CD4-positive, alpha-beta memory T cell (primary cell): ENCODE measurements around the gene RAB26. TPM values are rescaled to one million over a fixed set of nuclear protein-coding genes. Genes with fewer than 3 reads are reported as not detected.
"Not testable (repeated sequence)": the region's sequence is repeated elsewhere in the genome, so short reads cannot be mapped to it uniquely, and the experiment has no call there.

Source experiments
- CTCF ChIA-PET: fragments of 350-600 bp; sonication (Branson Sonifier 250); formaldehyde crosslinking; loops from one replicate; lab custom pipeline; 2021; ENCODE audit warnings: inconsistent platforms; ENCODE audit not compliant: partially characterized antibody; lab: Charles Lee
- POLR2A ChIA-PET: fragments of 350-600 bp; sonication (Branson Sonifier 250); formaldehyde crosslinking; loops from one replicate; lab custom pipeline; 2021; ENCODE audit not compliant: partially characterized antibody; lab: Charles Lee
- DNase-seq, 5 donors: peaks; one replicate each; pipeline versions ENCODE4 v3.0.0 to v3.0.0-alpha.2; 2020 to 2022; ENCODE audit warnings: mixed read lengths in 1 of 5
- H3K27ac ChIP-seq: one replicate; pipeline ENCODE4 v1.7.0; 2013; ENCODE audit warnings: low read depth, low read length
- H3K27me3 ChIP-seq: 2 replicates; pipeline ENCODE4 v1.7.0; 2013; ENCODE audit warnings: mild to moderate bottlenecking, low read length, moderate library complexity; ENCODE audit not compliant: insufficient read depth
- H3K36me3 ChIP-seq: 2 replicates; pipeline ENCODE4 v1.7.0; 2013; ENCODE audit warnings: mild to moderate bottlenecking, low read length, moderate library complexity; ENCODE audit not compliant: insufficient read depth
- H3K4me1 ChIP-seq: 2 replicates; pipeline ENCODE4 v1.7.0; 2013; ENCODE audit warnings: mild to moderate bottlenecking, low read length, moderate library complexity; ENCODE audit not compliant: insufficient read depth
- H3K4me3 ChIP-seq, 2 donors: one replicate each; pipeline ENCODE4 v1.7.0; 2013; ENCODE audit warnings: low read length in 2 of 2, mild to moderate bottlenecking in 1 of 2
- H3K9me3 ChIP-seq, 2 donors: one replicate each; pipeline ENCODE4 v1.7.0; 2013; ENCODE audit warnings: low read length in 2 of 2, control low read depth in 1 of 2; ENCODE audit not compliant: control insufficient read depth in 1 of 2
- H3K27ac Mint-ChIP-seq, 7 donors: one replicate each; pipeline ENCODE4 v1.8.0; 2020 to 2021; ENCODE audit warnings: mixed read lengths in 7 of 7, mild to moderate bottlenecking in 6 of 7, inconsistent platforms in 3 of 7, moderate library complexity in 3 of 7
- H3K27me3 Mint-ChIP-seq, 2 donors: one replicate each; pipeline ENCODE4 v1.8.0; 2020 to 2021; ENCODE audit warnings: mixed read lengths in 2 of 2
- H3K36me3 Mint-ChIP-seq, 2 donors: one replicate each; pipeline ENCODE4 v1.8.0; 2020 to 2021; ENCODE audit warnings: mixed read lengths in 2 of 2, inconsistent platforms in 1 of 2, mild to moderate bottlenecking in 1 of 2
- H3K4me1 Mint-ChIP-seq, 4 donors: one replicate each; pipeline ENCODE4 v1.8.0; 2020 to 2021; ENCODE audit warnings: mixed read lengths in 4 of 4, mild to moderate bottlenecking in 1 of 4
- H3K4me3 Mint-ChIP-seq, 8 donors: one replicate each; pipeline ENCODE4 v1.8.0; 2020 to 2021; ENCODE audit warnings: mixed read lengths in 8 of 8, mild to moderate bottlenecking in 7 of 8, moderate library complexity in 6 of 8, inconsistent platforms in 3 of 8
- H3K9me3 Mint-ChIP-seq, 8 donors: one replicate each; pipeline ENCODE4 v1.8.0; 2020 to 2021; ENCODE audit warnings: mixed read lengths in 8 of 8, mild to moderate bottlenecking in 5 of 8, inconsistent platforms in 3 of 8, moderate library complexity in 1 of 8
- intact Hi-C: fragments of 100-400 bp; cut with micrococcal nuclease; formaldehyde crosslinking; loops from one replicate; pipeline ENCODE4 v1.15.1; 2023
- polyA plus RNA-seq, 2 donors: library from polyadenylated mRNA; unstranded; fragments of 300-500 nt; fragmentation: Illumina TruSeq; gene quantifications; one replicate each; pipeline ENCODE4 v1.2.3, GENCODE V29; 2021
- total RNA-seq, 2 experiments: library from RNA; stranded (reverse); gene quantifications; one replicate each; pipeline ENCODE4 v1.2.3, GENCODE V29; 2021

Gene RAB26
- total RNA-seq (under 1 TPM in 1 of 2 experiments, not detected in 1; 0.44 TPM), polyA plus RNA-seq (under 1 TPM; 0.52 to 0.77 TPM)

DNA sequence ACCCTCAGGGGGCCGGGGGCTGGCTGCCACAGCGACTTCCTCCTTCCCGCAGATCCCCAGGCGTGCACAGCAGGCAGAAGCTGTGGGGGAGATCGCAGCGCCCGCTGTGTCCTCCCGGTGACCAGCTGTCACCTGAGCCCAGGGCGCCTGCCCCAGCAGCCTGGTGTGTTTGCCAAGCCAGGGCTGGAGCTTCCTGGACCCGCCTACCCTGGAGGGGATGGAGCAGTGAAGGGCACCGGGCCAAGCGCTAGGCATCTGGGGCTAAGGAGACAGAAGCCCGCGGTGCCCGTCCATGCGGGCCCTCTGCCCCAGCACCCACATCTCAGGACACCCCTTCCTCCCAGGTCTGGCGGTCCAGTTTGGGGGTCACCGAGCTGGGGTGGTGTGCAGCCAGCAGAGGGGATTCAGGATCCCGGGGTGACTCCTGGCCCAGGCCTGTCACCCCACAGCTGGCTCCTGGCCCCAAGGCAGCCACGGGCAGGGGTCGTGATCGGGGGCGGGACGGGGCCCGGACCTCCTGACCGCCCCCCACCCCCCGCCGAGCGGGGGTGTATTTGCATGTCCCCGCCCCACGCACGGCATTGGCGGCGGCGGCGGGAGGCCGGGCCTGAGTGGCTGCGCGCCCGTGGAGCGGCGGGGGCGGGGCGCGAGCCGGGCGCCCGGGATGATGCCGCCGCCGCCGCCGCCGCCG, at the start of gene RAB26:
RAB26 (plus strand) TSS at position 645 of the 691 bp plus-strand sequence. CDS start 159 bp downstream, outside the sequence.
- intact Hi-C loops, result no loop called here
- Histone ChIP-seq H3K27me3 (no peaks in the 10 kb centered on the region), H3K4me3 (peak within 1 kb of the TSS in 1 of 2 donors; percentile 35), H3K27ac (no peak within 1 kb of the TSS), H3K4me1 (peaks cover 48% of the 10 kb centered on the region), H3K9me3 (no peaks in the 10 kb centered on the region), H3K36me3 (peaks cover 4% of the 10 kb centered on the region)
- Mint-ChIP-seq H3K36me3 (no peaks in the 10 kb centered on the region), H3K9me3 (no peaks in the 10 kb centered on the region), H3K4me1 (peaks cover 5 to 33% (median 14%) of the 10 kb centered on the region in 4 donors), H3K27ac (no peak within 1 kb of the TSS), H3K27me3 (no peaks in the 10 kb centered on the region), H3K4me3 (peak within 1 kb of the TSS in 6 of 8 donors; percentile 25 to 70 (median 48))
- ChIA-PET POLR2A (interaction anchor here (0.9 to 3.0 kb wide), 3 partner anchors 7 to 184 kb away, joined by 4 to 26 read pairs (median 10); partner anchors contain the start of genes RPS2, TBL3 and TRAF7), CTCF (interaction anchor here (1.1 to 1.9 kb wide), 4 partner anchors 12 to 144 kb away, joined by 3 to 6 read pairs (median 3); partner anchors contain the start of gene PKD1)
- peak; percentile 53 to 63 (median 59) for DNase-seq

GRCh38 chr16:2101581-2101980, 46.8 kb upstream of the RAB26 start:
- H3K4me3 ChIP-seq, H3K36me3 ChIP-seq, H3K4me1 ChIP-seq, DNase-seq, intact Hi-C loops, H3K27ac Mint-ChIP-seq, H3K27ac ChIP-seq, H3K27me3 Mint-ChIP-seq, H3K27me3 ChIP-seq, POLR2A ChIA-PET, H3K9me3 ChIP-seq, H3K4me1 Mint-ChIP-seq, H3K4me3 Mint-ChIP-seq, CTCF ChIA-PET, H3K36me3 Mint-ChIP-seq, H3K9me3 Mint-ChIP-seq: not testable (repeated sequence)

- Mint-ChIP-seq H3K4me3 (no peak overlapping the region), H3K4me1 (peaks cover 0 to under 1% (median 0%) of the 10 kb centered on the region in 4 donors), H3K27me3 (no peaks in the 10 kb centered on the region), H3K36me3 (peaks cover 8% of the 10 kb centered on the region in 2 donors), H3K9me3 (no peaks in the 10 kb centered on the region), H3K27ac (no peak overlapping the region)
- no peaks in the 10 kb centered on the region for H3K4me1 ChIP-seq
- ChIA-PET CTCF (no interaction called here), POLR2A (no interaction called here)
- no peak for DNase-seq
- intact Hi-C loops, result no loop called here
- H3K36me3 ChIP-seq, result no peaks in the 10 kb centered on the region
- H3K9me3 ChIP-seq, result no peaks in the 10 kb centered on the region
- no peaks in the 10 kb centered on the region for H3K27me3 ChIP-seq
- H3K4me3 ChIP-seq, result no peak overlapping the region
- no peak overlapping the region for H3K27ac ChIP-seq
These were observed 46.0 kb upstream of the RAB26 start for GRCh38 chr16:2102471-2102870.

- H3K9me3 Mint-ChIP-seq, POLR2A ChIA-PET, H3K27ac Mint-ChIP-seq, intact Hi-C loops, CTCF ChIA-PET, H3K4me1 ChIP-seq, H3K36me3 ChIP-seq, H3K9me3 ChIP-seq, H3K36me3 Mint-ChIP-seq, H3K4me1 Mint-ChIP-seq, H3K4me3 ChIP-seq, H3K27ac ChIP-seq, H3K27me3 Mint-ChIP-seq, DNase-seq, H3K27me3 ChIP-seq, H3K4me3 Mint-ChIP-seq: not testable (repeated sequence)
These were observed 44.0 kb upstream of the RAB26 start for GRCh38 chr16:2104464-2104863.

GRCh38 chr16:2105291-2105690, 43.1 kb upstream of the RAB26 start:
- H3K9me3 ChIP-seq, H3K36me3 Mint-ChIP-seq, H3K4me1 Mint-ChIP-seq, DNase-seq, H3K27ac Mint-ChIP-seq, CTCF ChIA-PET, H3K4me3 Mint-ChIP-seq, H3K4me3 ChIP-seq, H3K36me3 ChIP-seq, POLR2A ChIA-PET, H3K9me3 Mint-ChIP-seq, H3K27ac ChIP-seq, H3K4me1 ChIP-seq, H3K27me3 ChIP-seq, intact Hi-C loops, H3K27me3 Mint-ChIP-seq: not testable (repeated sequence)

DNA sequence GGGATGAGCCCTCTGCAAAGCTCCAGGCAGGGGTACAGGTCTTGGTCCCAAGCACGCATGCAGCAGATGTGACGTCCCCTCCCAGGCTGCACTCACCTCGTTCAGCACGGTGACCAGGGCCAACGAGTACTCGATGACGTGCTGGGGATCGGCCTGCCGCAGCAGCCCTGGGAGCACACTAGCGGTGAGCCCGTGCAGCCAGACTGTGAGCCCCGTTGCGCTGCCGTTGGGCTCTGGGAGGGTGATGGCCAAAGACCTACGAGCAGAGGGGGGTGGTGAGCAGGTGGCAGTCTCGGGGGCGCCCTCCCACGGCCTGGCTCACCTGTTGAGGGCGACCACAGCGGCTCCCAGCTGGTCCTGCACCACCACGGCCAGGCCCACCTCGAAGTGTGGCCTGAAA, 42.7 kb upstream of the RAB26 start:
- POLR2A ChIA-PET, DNase-seq, H3K27ac ChIP-seq, H3K4me1 Mint-ChIP-seq, H3K4me3 ChIP-seq, H3K27me3 Mint-ChIP-seq, H3K27me3 ChIP-seq, CTCF ChIA-PET, H3K9me3 Mint-ChIP-seq, H3K9me3 ChIP-seq, H3K27ac Mint-ChIP-seq, intact Hi-C loops, H3K4me3 Mint-ChIP-seq, H3K36me3 ChIP-seq, H3K4me1 ChIP-seq: not testable (repeated sequence)
- H3K36me3 Mint-ChIP-seq, result peaks cover 10 to 12% of the 10 kb centered on the region in 2 donors

- H3K4me3 Mint-ChIP-seq, H3K27ac ChIP-seq, H3K4me1 Mint-ChIP-seq, H3K4me1 ChIP-seq, H3K27ac Mint-ChIP-seq, CTCF ChIA-PET, H3K9me3 Mint-ChIP-seq, H3K9me3 ChIP-seq, H3K4me3 ChIP-seq, POLR2A ChIA-PET, H3K27me3 ChIP-seq, H3K36me3 ChIP-seq, H3K27me3 Mint-ChIP-seq, intact Hi-C loops: not testable (repeated sequence)
- H3K36me3 Mint-ChIP-seq, result peaks cover 8 to 13% of the 10 kb centered on the region in 2 donors
- DNase-seq, result peak in 1 of 5 donors; percentile 10
These were observed 42.2 kb upstream of the RAB26 start for GRCh38 chr16:2106211-2106610.
